GM18951 (cell line): Measurements from ENCODE around the gene SSTR1.

ENCODE experiments used
- POLR2A ChIP-seq: IDR thresholded peaks from 4 replicates; pipeline ENCODE4 v1.6.1; 2011; ENCODE audit warnings: mild to moderate bottlenecking; ENCODE audit not compliant: insufficient read length, insufficient read depth; ENCODE audit errors: extremely low read depth
- in situ Hi-C: fragments of 300-500 bp; cut with MboI; formaldehyde crosslinking; loops from one replicate; pipeline ENCODE4 v1.12.0; 2022; ENCODE audit warnings: low sequenced_read_pairs, mixed read lengths, inconsistent platforms; ENCODE audit not compliant: unreplicated experiment

Gene SSTR1

DNA sequence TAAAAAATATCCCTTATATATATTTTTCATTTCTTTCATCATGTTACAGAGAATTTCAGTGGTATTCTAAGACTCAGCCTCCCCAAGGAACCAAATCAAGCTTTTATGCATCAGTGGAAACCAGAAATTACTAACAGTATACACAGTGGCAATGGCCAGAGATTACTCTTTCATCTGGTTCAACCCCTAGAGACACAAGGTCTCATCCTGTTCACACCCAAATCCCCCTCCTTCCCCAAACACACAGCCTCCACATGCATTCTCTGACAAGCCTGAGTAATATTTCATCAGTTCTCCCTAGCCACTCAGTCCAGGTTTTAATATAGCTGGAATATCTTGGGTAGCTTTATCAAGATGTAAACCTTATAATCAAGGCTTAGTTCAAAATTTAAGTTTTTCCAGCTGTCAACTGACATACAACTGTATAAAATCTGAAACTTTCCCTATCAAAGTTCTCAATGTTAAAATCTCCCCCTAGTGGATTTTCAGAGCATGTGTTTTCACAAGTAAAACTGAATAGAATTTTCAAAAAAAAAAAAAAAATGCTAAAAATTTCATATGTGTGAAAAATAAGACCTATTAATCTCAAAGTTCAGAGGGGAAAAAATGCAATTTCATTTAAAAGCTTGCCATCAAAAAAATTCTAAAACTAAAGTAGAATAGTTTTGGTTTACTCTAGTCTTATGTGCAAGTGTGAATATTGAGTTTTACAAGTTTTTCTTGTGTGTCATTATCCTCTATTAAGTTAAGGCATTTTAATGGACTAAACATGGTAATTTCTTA, 10.5 kb upstream of the SSTR1 start:
- in situ Hi-C loops: no loop called here
- TF ChIP-seq POLR2A: no peak

GRCh38 chr14:38197784-38198335, 9.8 kb upstream of the SSTR1 start:
- in situ Hi-C loops: no loop called here
- TF ChIP-seq POLR2A: no peak

- no peak for TF ChIP-seq POLR2A
- in situ Hi-C loops: no loop called here
These were observed 9.3 kb upstream of the SSTR1 start for GRCh38 chr14:38198425-38198824.

- TF ChIP-seq POLR2A: no peak
- in situ Hi-C loops: no loop called here
These were observed 8.6 kb upstream of the SSTR1 start for GRCh38 chr14:38199076-38199475.

DNA sequence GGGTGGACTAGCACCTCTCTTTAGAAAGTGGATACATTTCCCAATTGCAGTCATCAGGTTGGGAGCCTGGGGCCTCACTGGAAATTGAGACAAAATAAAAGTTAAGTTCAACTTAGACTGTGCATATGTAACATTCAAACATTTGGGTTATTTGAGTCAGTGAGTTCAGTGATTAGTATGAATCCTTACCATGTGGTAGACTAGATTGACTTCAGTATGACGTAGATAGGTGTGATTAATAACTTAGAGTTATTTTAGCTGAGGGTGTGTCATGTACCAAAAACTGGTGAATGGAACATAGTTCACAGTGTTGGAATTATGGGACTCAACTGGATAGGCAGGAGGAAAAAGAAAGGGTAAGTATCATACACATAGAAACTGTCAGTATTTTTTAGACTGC, 8.0 kb upstream of the SSTR1 start:
- no peak for TF ChIP-seq POLR2A
- in situ Hi-C loops: no loop called here

GRCh38 chr14:38201137-38201828, 6.4 kb upstream of the SSTR1 start:
- TF ChIP-seq POLR2A: no peak
- in situ Hi-C loops: no loop called here

GRCh38 chr14:38202444-38203191, 5.1 kb upstream of the SSTR1 start:
- TF ChIP-seq POLR2A: no peak

DNA sequence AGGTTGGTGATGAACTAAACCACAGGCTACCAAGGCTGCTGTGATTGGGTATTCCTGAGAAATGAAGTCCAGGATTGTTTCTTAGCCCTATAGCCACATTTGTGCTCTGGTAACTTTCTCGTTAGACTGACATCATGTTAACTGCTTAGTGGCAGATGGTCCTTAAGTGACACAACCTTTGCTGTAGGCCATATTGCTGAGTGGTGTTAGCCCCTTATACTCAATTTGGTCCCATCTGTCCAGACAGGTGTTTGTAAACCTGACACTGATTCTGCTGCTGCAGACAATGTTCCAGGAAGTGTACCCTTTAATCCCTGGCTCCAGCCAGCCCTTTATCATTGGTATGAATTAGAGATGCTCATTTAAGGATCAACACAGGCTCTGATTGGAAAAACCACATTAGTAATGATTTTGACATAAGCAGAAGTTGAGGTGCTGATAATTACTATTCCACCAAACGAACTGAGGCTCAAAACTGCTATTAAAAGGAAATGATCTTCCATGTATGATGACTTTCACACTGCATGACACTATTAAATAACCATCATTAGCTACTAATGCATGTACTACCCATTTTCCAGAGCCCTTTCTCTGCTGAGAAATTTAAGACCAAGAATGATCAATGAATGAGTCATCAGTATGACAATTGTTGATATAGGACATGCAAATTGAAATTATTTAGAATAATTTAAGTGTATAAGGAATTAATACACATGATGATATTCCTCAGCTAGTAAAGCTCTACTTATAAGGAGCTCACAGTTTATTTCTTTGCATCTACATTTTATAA, 3.6 kb upstream of the SSTR1 start:
- no peak for TF ChIP-seq POLR2A
- in situ Hi-C loops: no loop called here

More at GRCh38 chr14:38202444-38203191, 5.1 kb upstream of the SSTR1 start:
- in situ Hi-C loops: no loop called here

- in situ Hi-C loops: no loop called here
- no peak for TF ChIP-seq POLR2A
These were observed 3.0 kb upstream of the SSTR1 start for GRCh38 chr14:38204719-38205115.

DNA sequence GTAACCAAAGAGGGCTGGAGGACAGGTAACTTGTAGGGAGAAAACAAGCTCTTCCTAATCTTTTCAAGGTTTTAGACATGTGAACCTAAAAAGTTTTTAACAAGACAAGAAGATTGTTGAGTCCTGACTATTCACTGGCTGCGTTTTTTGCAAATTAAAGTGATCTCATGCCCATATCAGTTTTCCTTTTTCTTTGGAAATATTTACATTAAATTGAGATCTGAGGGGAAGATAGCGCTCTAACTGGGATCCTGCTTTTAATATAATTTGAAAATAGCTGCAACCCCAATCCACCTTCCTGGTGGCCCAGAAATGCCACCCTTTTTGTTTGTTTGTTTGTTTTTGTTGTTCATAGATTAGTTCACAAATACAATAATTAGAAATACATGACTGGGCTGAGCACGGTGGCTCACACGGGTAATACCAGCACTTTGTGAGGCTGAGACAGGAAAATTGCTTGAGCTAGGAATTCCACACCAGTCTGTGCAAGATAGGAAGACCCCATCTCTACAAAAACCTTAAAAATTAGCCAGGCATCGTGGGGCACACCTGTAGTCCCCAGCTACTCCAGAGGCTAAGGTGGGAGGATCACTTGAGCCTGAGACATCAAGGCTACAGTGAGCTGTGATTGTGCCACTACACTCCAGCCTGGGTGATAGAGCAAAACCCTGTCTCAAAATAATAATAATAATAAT, 2.4 kb upstream of the SSTR1 start:
- in situ Hi-C loops: no loop called here
- no peak for TF ChIP-seq POLR2A

GRCh38 chr14:38205949-38206665, 1.6 kb upstream of the SSTR1 start:
- TF ChIP-seq POLR2A: no peak
- in situ Hi-C loops: no loop called here
